ENCODE measurements around the gene HYCC2.

Gene HYCC2

DNA sequence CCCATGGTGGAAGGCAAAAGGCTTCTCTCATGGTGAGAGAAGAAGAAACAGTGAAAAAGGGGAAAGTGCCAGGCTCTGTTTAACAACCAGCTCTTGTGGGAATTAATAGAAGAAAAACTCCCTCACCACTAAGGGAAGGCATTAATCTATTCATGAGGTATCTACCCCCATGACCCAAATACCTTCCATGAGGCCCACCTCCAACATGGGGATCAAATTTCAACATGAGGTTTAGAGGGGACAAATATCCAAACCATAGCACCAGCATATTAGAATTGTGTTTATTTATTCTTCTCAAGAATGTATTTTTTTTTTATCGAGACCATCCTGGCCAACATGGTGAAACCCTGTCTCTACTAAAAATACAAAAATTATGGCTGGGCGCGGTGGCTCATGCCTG, 39.6 kb upstream of the HYCC2 start:
- ChIA-PET CTCF (interaction anchor here (1.9 kb wide), 1 partner anchor 47 kb away, joined by 5 read pairs; no protein-coding TSS in a partner anchor), POLR2A (interaction anchor here (0.7 kb wide), 1 partner anchor 50 kb away, joined by 3 read pairs; no protein-coding TSS in a partner anchor)
- Histone ChIP-seq H3K9me3 (ENCODE audit: control insufficient read depth, insufficient read depth, low read depth, low read length) (no peaks in the 10 kb centered on the region), H3K36me3 (ENCODE audit: control insufficient read depth in 2 of 2, insufficient read depth in 1 of 2, low read length in 2 of 2) (no peaks in the 10 kb centered on the region), H3K4me3 (ENCODE audit: low read depth, low read length) (no peak overlapping the region), H3K27ac (ENCODE audit: extremely low read depth, low read depth, low read length) (no peak overlapping the region), H3K4me1 (ENCODE audit: control insufficient read depth, insufficient read depth, low read length) (no peaks in the 10 kb centered on the region)
- TF ChIP-seq GLIS1 (tag by site-specific recombination; IDR thresholded peaks at IDR 0.05) (peak; percentile 23; the same call in 1 of the 2 replicates), RBAK (tag by site-specific recombination; IDR thresholded peaks at IDR 0.05) (no peak), ZBTB11 (tag by site-specific recombination; conservative IDR thresholded peaks at IDR 0.05; ENCODE audit: low read depth) (no peak)

GRCh38 chr2:201110615-201111014, 39.1 kb upstream of the HYCC2 start:
- Histone ChIP-seq H3K4me1 (ENCODE audit: control insufficient read depth, insufficient read depth, low read length) (no peaks in the 10 kb centered on the region), H3K36me3 (ENCODE audit: control insufficient read depth in 2 of 2, insufficient read depth in 1 of 2, low read length in 2 of 2) (no peaks in the 10 kb centered on the region), H3K4me3 (ENCODE audit: low read depth, low read length) (no peak overlapping the region), H3K27ac (ENCODE audit: extremely low read depth, low read depth, low read length) (no peak overlapping the region), H3K9me3 (ENCODE audit: control insufficient read depth, insufficient read depth, low read depth, low read length) (no peaks in the 10 kb centered on the region)
- POLR2A ChIA-PET, result interaction anchor here (1.0 kb wide), 1 partner anchor 8 kb away, joined by 3 read pairs; no protein-coding TSS in a partner anchor
- CTCF ChIA-PET, result interaction anchor here (1.9 kb wide), 1 partner anchor 47 kb away, joined by 5 read pairs; no protein-coding TSS in a partner anchor
- TF ChIP-seq ZNF830 (tag by site-specific recombination; IDR thresholded peaks at IDR 0.05; ENCODE audit: low read depth), result no peak
- TF ChIP-seq ZBTB7A (tag by site-specific recombination; IDR thresholded peaks at IDR 0.05; ENCODE audit: low read depth), result no peak
- no peak for TF ChIP-seq ZNF777 (tag by site-specific recombination; IDR thresholded peaks at IDR 0.05; ENCODE audit: borderline replicate concordance)
- no peak for TF ChIP-seq ZBTB1 (tag by site-specific recombination; IDR thresholded peaks at IDR 0.05)
- TF ChIP-seq, protein P1, sequence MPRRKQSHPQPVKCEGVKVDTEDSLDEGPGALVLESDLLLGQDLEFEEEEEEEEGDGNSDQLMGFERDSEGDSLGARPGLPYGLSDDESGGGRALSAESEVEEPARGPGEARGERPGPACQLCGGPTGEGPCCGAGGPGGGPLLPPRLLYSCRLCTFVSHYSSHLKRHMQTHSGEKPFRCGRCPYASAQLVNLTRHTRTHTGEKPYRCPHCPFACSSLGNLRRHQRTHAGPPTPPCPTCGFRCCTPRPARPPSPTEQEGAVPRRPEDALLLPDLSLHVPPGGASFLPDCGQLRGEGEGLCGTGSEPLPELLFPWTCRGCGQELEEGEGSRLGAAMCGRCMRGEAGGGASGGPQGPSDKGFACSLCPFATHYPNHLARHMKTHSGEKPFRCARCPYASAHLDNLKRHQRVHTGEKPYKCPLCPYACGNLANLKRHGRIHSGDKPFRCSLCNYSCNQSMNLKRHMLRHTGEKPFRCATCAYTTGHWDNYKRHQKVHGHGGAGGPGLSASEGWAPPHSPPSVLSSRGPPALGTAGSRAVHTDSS (tag by site-specific recombination; IDR thresholded peaks at IDR 0.05), result no peak
- TF ChIP-seq, protein P2, sequence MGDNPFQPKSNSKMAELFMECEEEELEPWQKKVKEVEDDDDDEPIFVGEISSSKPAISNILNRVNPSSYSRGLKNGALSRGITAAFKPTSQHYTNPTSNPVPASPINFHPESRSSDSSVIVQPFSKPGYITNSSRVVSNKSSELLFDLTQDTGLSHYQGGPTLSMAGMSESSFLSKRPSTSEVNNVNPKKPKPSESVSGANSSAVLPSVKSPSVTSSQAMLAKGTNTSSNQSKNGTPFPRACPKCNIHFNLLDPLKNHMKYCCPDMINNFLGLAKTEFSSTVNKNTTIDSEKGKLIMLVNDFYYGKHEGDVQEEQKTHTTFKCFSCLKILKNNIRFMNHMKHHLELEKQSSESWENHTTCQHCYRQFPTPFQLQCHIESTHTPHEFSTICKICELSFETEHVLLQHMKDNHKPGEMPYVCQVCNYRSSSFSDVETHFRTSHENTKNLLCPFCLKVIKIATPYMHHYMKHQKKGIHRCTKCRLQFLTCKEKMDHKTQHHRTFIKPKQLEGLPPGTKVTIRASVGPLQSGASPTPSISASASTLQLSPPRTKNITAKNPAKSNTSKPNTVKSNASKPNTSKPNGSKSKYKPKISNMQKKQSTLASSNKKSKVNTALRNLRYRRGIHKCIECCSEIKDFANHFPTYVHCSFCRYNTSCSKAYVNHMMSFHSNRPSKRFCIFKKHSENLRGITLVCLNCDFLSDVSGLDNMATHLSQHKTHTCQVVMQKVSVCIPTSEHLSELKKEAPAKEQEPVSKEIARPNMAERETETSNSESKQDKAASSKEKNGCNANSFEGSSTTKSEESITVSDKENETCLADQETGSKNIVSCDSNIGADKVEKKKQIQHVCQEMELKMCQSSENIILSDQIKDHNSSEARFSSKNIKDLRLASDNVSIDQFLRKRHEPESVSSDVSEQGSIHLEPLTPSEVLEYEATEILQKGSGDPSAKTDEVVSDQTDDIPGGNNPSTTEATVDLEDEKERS (tag by site-specific recombination; IDR thresholded peaks at IDR 0.05), result no peak
- TF ChIP-seq RBAK (tag by site-specific recombination; IDR thresholded peaks at IDR 0.05), result no peak
- TF ChIP-seq ZNF488 (tag by site-specific recombination; IDR thresholded peaks at IDR 0.05), result no peak
- no peak for TF ChIP-seq BCL11A (tag by site-specific recombination; IDR thresholded peaks at IDR 0.05; ENCODE audit: low read depth)
- no peak for TF ChIP-seq ZNF623 (tag by site-specific recombination; IDR thresholded peaks at IDR 0.05)
- no peak for TF ChIP-seq ZNF664 (tag by site-specific recombination; IDR thresholded peaks at IDR 0.05)
- no peak for TF ChIP-seq MZF1 (tag by site-specific recombination; IDR thresholded peaks at IDR 0.05; ENCODE audit: borderline replicate concordance)
- TF ChIP-seq ZNF677 (tag by site-specific recombination; IDR thresholded peaks at IDR 0.05), result no peak
- TF ChIP-seq PRDM1 (tag by site-specific recombination; IDR thresholded peaks at IDR 0.05), result no peak
- TF ChIP-seq, protein P3, sequence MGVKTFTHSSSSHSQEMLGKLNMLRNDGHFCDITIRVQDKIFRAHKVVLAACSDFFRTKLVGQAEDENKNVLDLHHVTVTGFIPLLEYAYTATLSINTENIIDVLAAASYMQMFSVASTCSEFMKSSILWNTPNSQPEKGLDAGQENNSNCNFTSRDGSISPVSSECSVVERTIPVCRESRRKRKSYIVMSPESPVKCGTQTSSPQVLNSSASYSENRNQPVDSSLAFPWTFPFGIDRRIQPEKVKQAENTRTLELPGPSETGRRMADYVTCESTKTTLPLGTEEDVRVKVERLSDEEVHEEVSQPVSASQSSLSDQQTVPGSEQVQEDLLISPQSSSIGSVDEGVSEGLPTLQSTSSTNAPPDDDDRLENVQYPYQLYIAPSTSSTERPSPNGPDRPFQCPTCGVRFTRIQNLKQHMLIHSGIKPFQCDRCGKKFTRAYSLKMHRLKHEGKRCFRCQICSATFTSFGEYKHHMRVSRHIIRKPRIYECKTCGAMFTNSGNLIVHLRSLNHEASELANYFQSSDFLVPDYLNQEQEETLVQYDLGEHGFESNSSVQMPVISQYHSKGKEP (tag by site-specific recombination; IDR thresholded peaks at IDR 0.05), result no peak
- no peak for TF ChIP-seq GLI4 (tag by site-specific recombination; IDR thresholded peaks at IDR 0.05)
